Pancreas (tissue), 10 donors: Measurements from ENCODE around the gene RAP1GAP2. TPM values are rescaled to one million over a fixed set of nuclear protein-coding genes. Genes with fewer than 3 reads are reported as not detected.
"Not testable (repeated sequence)": the region's sequence is repeated elsewhere in the genome, so short reads cannot be mapped to it uniquely, and the experiment has no call there.

ENCODE experiments used
- ATAC-seq, 4 donors: fragments of 200-7000 bp; cut with Tn5 transposase; one replicate each; pipeline versions ENCODE4 v1.8.0 to v1.9.1; 2020; ENCODE audit warnings: mild to moderate bottlenecking in 4 of 4, moderate library complexity in 4 of 4
- DNase-seq, 6 donors: peaks; one replicate each; pipeline ENCODE4 v3.0.0-alpha.2; 2020
- FAIRE-seq: peaks from 2 replicates; lab custom pipeline; 2012; peaks lifted over from hg19 to GRCh38; lab: Jason Lieb, UNC
- H3K27ac ChIP-seq, 4 donors: fragments of 200-600 bp; sonication (generic); 1 replicate in 3 of 4; 2 replicates in 1 of 4; pipeline versions ENCODE4 v1.5.0 to v1.8.0; 2020
- H3K27me3 ChIP-seq, 4 donors: fragments of 200-600 bp; one replicate each; pipeline ENCODE4 v1.8.0; 2021
- H3K36me3 ChIP-seq, 3 donors: fragments of 200-600 bp; sonication (generic) in 1 of 3; one replicate each; pipeline versions ENCODE4 v1.5.0 to v1.8.0; 2020 to 2021
- H3K4me1 ChIP-seq, 3 donors: fragments of 200-600 bp; one replicate each; pipeline ENCODE4 v1.8.0; 2021
- H3K4me3 ChIP-seq, 4 donors: fragments of 200-600 bp; sonication (generic) in 2 of 4; one replicate each; pipeline versions ENCODE4 v1.5.0 to v1.8.0; 2020 to 2021
- H3K9me3 ChIP-seq, 4 donors: fragments of 200-600 bp; one replicate each; pipeline ENCODE4 v1.8.0; 2021
- WGBS, 2 donors: extraction: QIAGEN DNeasy Blood & Tissue Kit; methylation state at CpG; one replicate each; pipeline ENCODE4 v1.1.7; 2013; 5-methylcytosine and 5-hydroxymethylcytosine counted together
- intact Hi-C, 3 donors: fragments of 100-400 bp; cut with DNase I; formaldehyde crosslinking; loops; one replicate each; pipeline versions ENCODE4 v1.11.1 to v1.14.2; 2022
- polyA plus RNA-seq, 2 donors: library from polyadenylated mRNA; stranded (reverse); fragments of 200-250 nt; gene quantifications; one replicate each; pipeline ENCODE4 v1.2.3, GENCODE V29; 2013
- total RNA-seq, 6 donors: library from RNA; stranded (reverse); fragmentation: NEBNext Ultra II Directional in 4 of 6; extraction: Animal tissue kit (Norgen Biotek cat#: 25700) in 4 of 6; gene quantifications; one replicate each; pipeline versions ENCODE4 v1.2.1 to v1.2.4, GENCODE V29; 2021 to 2023
- TF ChIP-seq, protein P1 (sequence below), 4 donors: fragments of 200-600 bp; sonication (generic) in 3 of 4; IDR thresholded peaks; one replicate each; pipeline versions ENCODE4 v1.5.0 to v1.8.0; 2021; ENCODE audit warnings: antibody characterized with exemption in 4 of 4
- donor health status: healthy with polysubstance abuse.
- donor health status: DM: no; HTN: no; CAD: no; lungs with moderate emphysema.
- donor health status: DM: no; HTN: no; CAD: no.
- donor health status: control.
- donor health status: control.
- donor health status: Bipolar disorder and iron deficiency.
- donor health status: DM: yes; HTN: yes; CAD: no.
- donor health status: DM: no; HTN: no; CAD: no.
- donor health status: DM: no; HTN: no; CAD: no.
- donor health status: DM: yes; HTN: yes; CAD: no.

The RAP1GAP2 gene
- total and polyA plus RNA-seq, 8 donors = 29.7 to 51.2 (median 43.0) TPM

DNA sequence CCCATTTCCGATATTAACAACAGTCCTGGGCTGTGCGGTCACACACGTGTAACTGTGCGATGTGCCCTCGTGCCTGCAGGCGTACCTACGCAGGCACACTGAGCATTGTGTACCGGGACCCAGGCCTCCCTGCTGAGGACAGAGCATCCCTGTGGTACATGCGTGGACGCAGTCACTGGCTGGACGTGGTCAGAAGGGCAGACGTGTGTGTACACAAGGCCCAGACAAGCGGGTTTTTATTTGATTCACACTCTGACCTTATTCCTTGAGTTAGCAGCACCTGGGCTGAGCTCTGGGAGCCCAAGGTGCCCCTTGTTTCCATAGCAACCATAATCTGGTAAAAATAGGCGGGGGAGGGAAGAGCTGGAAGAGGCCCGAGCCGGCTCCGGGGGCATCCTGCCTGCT is 19.5 kb downstream of the RAP1GAP2 start:
- no peak overlapping the region for H3K27ac ChIP-seq
- H3K36me3 ChIP-seq = no peaks in the 10 kb centered on the region
- no peak for DNase-seq
- intact Hi-C loops = no loop called here
- 48 to 49% methylated on average over 17 of the region's 17 CpGs for WGBS, 2 donors
- no peaks in the 10 kb centered on the region for H3K9me3 ChIP-seq
- H3K27me3 ChIP-seq = no peaks in the 10 kb centered on the region
- H3K4me1 ChIP-seq = no peaks in the 10 kb centered on the region
- no peak for FAIRE-seq
- TF ChIP-seq, protein P1, sequence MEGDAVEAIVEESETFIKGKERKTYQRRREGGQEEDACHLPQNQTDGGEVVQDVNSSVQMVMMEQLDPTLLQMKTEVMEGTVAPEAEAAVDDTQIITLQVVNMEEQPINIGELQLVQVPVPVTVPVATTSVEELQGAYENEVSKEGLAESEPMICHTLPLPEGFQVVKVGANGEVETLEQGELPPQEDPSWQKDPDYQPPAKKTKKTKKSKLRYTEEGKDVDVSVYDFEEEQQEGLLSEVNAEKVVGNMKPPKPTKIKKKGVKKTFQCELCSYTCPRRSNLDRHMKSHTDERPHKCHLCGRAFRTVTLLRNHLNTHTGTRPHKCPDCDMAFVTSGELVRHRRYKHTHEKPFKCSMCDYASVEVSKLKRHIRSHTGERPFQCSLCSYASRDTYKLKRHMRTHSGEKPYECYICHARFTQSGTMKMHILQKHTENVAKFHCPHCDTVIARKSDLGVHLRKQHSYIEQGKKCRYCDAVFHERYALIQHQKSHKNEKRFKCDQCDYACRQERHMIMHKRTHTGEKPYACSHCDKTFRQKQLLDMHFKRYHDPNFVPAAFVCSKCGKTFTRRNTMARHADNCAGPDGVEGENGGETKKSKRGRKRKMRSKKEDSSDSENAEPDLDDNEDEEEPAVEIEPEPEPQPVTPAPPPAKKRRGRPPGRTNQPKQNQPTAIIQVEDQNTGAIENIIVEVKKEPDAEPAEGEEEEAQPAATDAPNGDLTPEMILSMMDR (IDR thresholded peaks at IDR 0.05) = no peak
- ATAC-seq = peak in 2 of 4 donors; percentile 20 to 59
- H3K4me3 ChIP-seq = no peak overlapping the region

DNA sequence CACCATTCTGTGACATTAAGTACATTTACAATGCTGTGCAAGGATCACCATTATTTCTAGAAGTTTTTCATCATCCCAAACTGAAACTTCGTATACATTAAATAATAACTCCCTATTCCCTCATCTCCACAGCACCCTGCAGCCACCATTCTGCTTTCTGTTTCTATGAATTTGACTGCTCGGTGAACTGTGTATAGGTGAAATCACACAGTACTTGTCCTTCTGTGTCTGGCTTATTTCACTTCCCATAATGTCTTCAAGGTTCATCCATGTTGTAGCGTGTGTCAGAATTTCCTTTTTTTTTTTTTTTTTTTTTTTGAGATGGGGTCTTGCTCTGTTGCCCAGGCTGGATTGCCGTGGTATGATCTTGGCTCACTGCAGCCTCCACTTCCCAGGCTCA is 20.4 kb downstream of the RAP1GAP2 start:
- 92% methylated on average over 4 of the region's 4 CpGs; no CpG with 5 or more reads in 1 of the 2 donors for WGBS, 2 donors
- H3K27me3 ChIP-seq = no peaks in the 10 kb centered on the region
- no peak overlapping the region for H3K27ac ChIP-seq
- no peaks in the 10 kb centered on the region for H3K4me1 ChIP-seq
- no peak overlapping the region for H3K4me3 ChIP-seq
- TF ChIP-seq, protein P1 (IDR thresholded peaks at IDR 0.05) = no peak
- ATAC-seq = no peak
- H3K9me3 ChIP-seq = no peaks in the 10 kb centered on the region
- intact Hi-C loops = no loop called here
- no peak for DNase-seq
- no peaks in the 10 kb centered on the region for H3K36me3 ChIP-seq
- no peak for FAIRE-seq

DNA sequence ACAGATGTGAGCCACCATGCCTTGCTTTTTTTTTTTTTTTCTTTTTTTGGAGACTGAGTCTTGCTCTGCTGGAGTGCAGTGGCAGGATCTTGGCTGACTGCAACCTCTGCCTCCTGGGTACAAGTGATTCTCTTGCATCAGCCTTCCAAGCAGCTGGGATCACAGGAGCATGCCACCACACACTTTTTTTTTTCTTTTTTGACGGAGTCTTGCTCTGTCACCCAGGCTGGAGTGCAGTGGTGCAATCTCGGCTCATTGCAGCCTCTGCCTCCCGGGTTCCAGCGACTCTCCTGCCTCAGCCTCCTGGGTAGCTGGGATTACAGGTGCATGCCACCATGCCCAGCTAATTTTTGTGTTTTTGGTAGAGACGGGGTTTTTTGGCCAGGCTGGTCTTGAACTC is 23.1 kb downstream of the RAP1GAP2 start:
- intact Hi-C loops, ATAC-seq, FAIRE-seq, DNase-seq, H3K4me3 ChIP-seq, H3K36me3 ChIP-seq, H3K9me3 ChIP-seq, H3K4me1 ChIP-seq, H3K27me3 ChIP-seq, H3K27ac ChIP-seq: not testable (repeated sequence)
- WGBS, 2 donors = 92 to 94% methylated on average over 5 of the region's 5 CpGs

DNA sequence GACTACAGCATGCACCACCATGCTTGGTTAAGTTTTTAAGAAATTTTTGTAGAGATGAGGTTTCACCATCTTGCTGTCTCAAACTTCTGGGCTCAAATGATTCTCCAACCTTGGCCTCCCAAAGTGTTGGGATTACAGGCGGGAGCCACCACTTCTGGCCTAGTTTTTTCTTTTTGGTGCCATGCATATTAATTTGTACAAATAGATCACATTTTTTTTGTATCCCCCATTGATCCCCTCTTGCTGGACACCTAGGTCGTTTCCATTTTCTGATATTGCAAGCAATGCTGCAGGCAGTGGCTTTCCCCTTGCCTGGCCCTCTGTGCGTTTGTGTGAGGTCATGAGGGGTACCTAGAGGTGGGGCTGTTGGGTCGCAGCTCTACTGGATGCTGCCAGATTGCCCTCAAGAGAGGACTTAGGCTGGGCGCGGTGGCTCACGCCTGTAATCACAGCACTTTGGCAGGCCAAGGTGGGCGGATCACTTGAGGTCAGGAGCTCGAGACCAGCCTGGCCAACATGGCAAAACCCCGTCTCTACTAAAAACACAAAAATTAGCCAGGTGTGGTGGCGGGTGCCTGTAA is 23.8 kb downstream of the RAP1GAP2 start:
- intact Hi-C loops = no loop called here
- H3K36me3 ChIP-seq = no peaks in the 10 kb centered on the region
- H3K27ac ChIP-seq = no peak overlapping the region
- H3K4me1 ChIP-seq = no peaks in the 10 kb centered on the region
- DNase-seq (no peak), ATAC-seq (no peak), FAIRE-seq (no peak)
- no peak overlapping the region for H3K4me3 ChIP-seq
- TF ChIP-seq, protein P1 (IDR thresholded peaks at IDR 0.05) = no peak
- H3K27me3 ChIP-seq = no peaks in the 10 kb centered on the region
- 84 to 90% methylated on average over 11 of the region's 11 CpGs for WGBS, 2 donors
- H3K9me3 ChIP-seq = no peaks in the 10 kb centered on the region

DNA sequence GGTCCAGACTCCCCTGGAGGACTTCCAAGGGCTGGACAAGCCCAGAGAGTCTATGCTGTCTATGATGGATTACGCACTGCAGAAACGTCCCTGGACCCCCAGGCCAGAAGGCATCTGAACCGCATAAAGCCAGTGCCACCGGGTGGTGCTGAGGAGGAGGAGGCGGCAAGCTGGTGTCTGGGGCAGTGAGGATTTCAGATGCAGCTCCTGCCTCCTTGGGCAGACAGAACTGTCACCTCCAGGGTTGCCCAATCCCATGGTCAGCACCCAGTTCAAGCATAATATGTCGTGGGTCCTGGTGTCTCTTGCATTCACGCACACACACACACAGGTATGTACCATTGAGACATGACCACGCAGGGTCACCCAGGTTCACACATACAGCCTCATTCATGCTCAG is 25.6 kb downstream of the RAP1GAP2 start:
- Histone ChIP-seq H3K36me3 (no peaks in the 10 kb centered on the region), H3K27ac (no peak overlapping the region), H3K27me3 (no peaks in the 10 kb centered on the region), H3K4me3 (no peak overlapping the region), H3K4me1 (no peaks in the 10 kb centered on the region), H3K9me3 (no peaks in the 10 kb centered on the region)
- TF ChIP-seq, protein P1 (IDR thresholded peaks at IDR 0.05) = no peak
- no peak for FAIRE-seq
- intact Hi-C loops = no loop called here
- ATAC-seq = no peak
- 73 to 86% methylated on average over 8 of the region's 8 CpGs for WGBS, 2 donors
- no peak for DNase-seq
